HG02943 (cell line): Measurements from ENCODE around the gene ECPAS.
"Not testable (repeated sequence)": the region's sequence is repeated elsewhere in the genome, so short reads cannot be mapped to it uniquely, and the experiment has no call there.

ENCODE experiments used
- ATAC-seq: cut with Tn5 transposase; IDR thresholded peaks from one replicate; pipeline ENCODE4 v1.9.1; 2021; ENCODE audit warnings: mild to moderate bottlenecking, low read depth, moderate library complexity; ENCODE audit not compliant: unreplicated experiment

The ECPAS gene

GRCh38 chr9:111475195-111475594 is 9.0 kb downstream of the ECPAS start:
- no peak for ATAC-seq

GRCh38 chr9:111474385-111474784 is 9.8 kb downstream of the ECPAS start:
- ATAC-seq, result no peak

GRCh38 chr9:111467778-111468367 is 16.3 kb downstream of the ECPAS start:
- ATAC-seq, result no peak

- ATAC-seq, result no peak
These were observed 21.1 kb downstream of the ECPAS start for GRCh38 chr9:111463048-111463447.

GRCh38 chr9:111458139-111459009 is 25.8 kb downstream of the ECPAS start:
- no peak for ATAC-seq

GRCh38 chr9:111456529-111456928 is 27.7 kb downstream of the ECPAS start:
- no peak for ATAC-seq

GRCh38 chr9:111455638-111456037 is 28.5 kb downstream of the ECPAS start:
- ATAC-seq, result no peak

- ATAC-seq, result no peak
These were observed 29.4 kb downstream of the ECPAS start for GRCh38 chr9:111454751-111455150.

- ATAC-seq, result no peak
These were observed 32.6 kb downstream of the ECPAS start for GRCh38 chr9:111451570-111451969.

GRCh38 chr9:111450124-111450523 is 34.1 kb downstream of the ECPAS start:
- ATAC-seq, result no peak

GRCh38 chr9:111449705-111450104 is 34.5 kb downstream of the ECPAS start:
- no peak for ATAC-seq

GRCh38 chr9:111445799-111446198 is 38.4 kb downstream of the ECPAS start:
- ATAC-seq, result not testable (repeated sequence)

- no peak for ATAC-seq
These were observed 40.7 kb downstream of the ECPAS start for GRCh38 chr9:111443454-111443853.

- ATAC-seq, result no peak
These were observed 41.7 kb downstream of the ECPAS start for GRCh38 chr9:111442360-111443027.

GRCh38 chr9:111440226-111440625 is 44.0 kb downstream of the ECPAS start:
- ATAC-seq, result no peak

- no peak for ATAC-seq
These were observed 45.5 kb downstream of the ECPAS start for GRCh38 chr9:111438541-111439235.

- no peak for ATAC-seq
These were observed 47.6 kb downstream of the ECPAS start for GRCh38 chr9:111436571-111436970.

GRCh38 chr9:111433082-111433481 is 51.1 kb downstream of the ECPAS start:
- no peak for ATAC-seq

GRCh38 chr9:111431684-111432083 is 52.5 kb downstream of the ECPAS start:
- no peak for ATAC-seq

GRCh38 chr9:111429175-111429574 is 55.0 kb downstream of the ECPAS start:
- no peak for ATAC-seq

GRCh38 chr9:111427186-111427585 is 57.0 kb downstream of the ECPAS start:
- no peak for ATAC-seq
